ENCODE results near the gene SLC13A5. TPM values are rescaled to one million over a fixed set of nuclear protein-coding genes. Genes with fewer than 3 reads are reported as not detected.
"Not testable (repeated sequence)": the region's sequence is repeated elsewhere in the genome, so short reads cannot be mapped to it uniquely, and the experiment has no call there.

SLC13A5 gene
- polyA plus RNA-seq, 4 donors, result 0.10 to 2.9 TPM; not detected in 2

- Histone ChIP-seq H3K4me1 (ENCODE audit: control insufficient read depth in 3 of 3, insufficient read depth in 2 of 3, low read depth in 1 of 3, low read length in 2 of 3) (peaks cover 0 to 15% (median 0%) of the 10 kb centered on the region in 3 donors), H3K36me3 (ENCODE audit: control insufficient read depth in 3 of 3, insufficient read depth in 2 of 3, low read depth in 1 of 3, low read length in 3 of 3) (peaks cover 0 to 2% (median 0%) of the 10 kb centered on the region in 3 donors), H3K27ac (ENCODE audit: low read depth in 1 of 3, low read length in 2 of 3) (peak overlapping the region in 2 of 3 donors; percentile 53 to 94), H3K9me3 (ENCODE audit: control insufficient read depth in 2 of 2, insufficient read depth in 1 of 2, low read depth in 1 of 2, low read length in 1 of 2) (no peaks in the 10 kb centered on the region), H3K4me3 (ENCODE audit: low read depth in 1 of 3, low read length in 3 of 3) (no peak overlapping the region), H3K27me3 (ENCODE audit: control insufficient read depth in 3 of 3, insufficient read depth in 3 of 3, low read length in 3 of 3) (no peaks in the 10 kb centered on the region)
- 33 to 63% (median 53%) methylated on average over 9 of the region's 9 CpGs for WGBS, 3 donors
- no peak for FAIRE-seq
- DNase-seq, result peak in 1 of 2 donors; percentile 11
These were observed 39.9 kb upstream of the SLC13A5 start for GRCh38 chr17:6753006-6753445.

- FAIRE-seq (no peak), DNase-seq (peak; percentile 5 to 10)
- no peaks in the 10 kb centered on the region for H3K36me3 ChIP-seq (ENCODE audit: control insufficient read depth in 3 of 3, insufficient read depth in 2 of 3, low read depth in 1 of 3, low read length in 3 of 3)
- peaks cover 0 to 13% (median 0%) of the 10 kb centered on the region in 3 donors for H3K4me1 ChIP-seq (ENCODE audit: control insufficient read depth in 3 of 3, insufficient read depth in 2 of 3, low read depth in 1 of 3, low read length in 2 of 3)
- peak overlapping the region; percentile 8 to 94 (median 53) for H3K27ac ChIP-seq (ENCODE audit: low read depth in 1 of 3, low read length in 2 of 3)
- 44 to 60% (median 59%) methylated on average over 7 of the region's 7 CpGs for WGBS, 3 donors
- H3K9me3 ChIP-seq (ENCODE audit: control insufficient read depth in 2 of 2, insufficient read depth in 1 of 2, low read depth in 1 of 2, low read length in 1 of 2), result no peaks in the 10 kb centered on the region
- H3K27me3 ChIP-seq (ENCODE audit: control insufficient read depth in 3 of 3, insufficient read depth in 3 of 3, low read length in 3 of 3), result no peaks in the 10 kb centered on the region
- H3K4me3 ChIP-seq (ENCODE audit: low read depth in 1 of 3, low read length in 3 of 3), result no peak overlapping the region
These were observed 39.1 kb upstream of the SLC13A5 start for GRCh38 chr17:6752068-6752909.

GRCh38 chr17:6749519-6749918 lies 36.4 kb upstream of the SLC13A5 start:
- 80 to 87% (median 86%) methylated on average over 6 of the region's 6 CpGs for WGBS, 3 donors
- FAIRE-seq (no peak), DNase-seq (no peak)
- Histone ChIP-seq H3K36me3 (ENCODE audit: control insufficient read depth in 3 of 3, insufficient read depth in 2 of 3, low read depth in 1 of 3, low read length in 3 of 3) (no peaks in the 10 kb centered on the region), H3K4me1 (ENCODE audit: control insufficient read depth in 3 of 3, insufficient read depth in 2 of 3, low read depth in 1 of 3, low read length in 2 of 3) (no peaks in the 10 kb centered on the region), H3K4me3 (ENCODE audit: low read depth in 1 of 3, low read length in 3 of 3) (no peak overlapping the region), H3K27me3 (ENCODE audit: control insufficient read depth in 3 of 3, insufficient read depth in 3 of 3, low read length in 3 of 3) (no peaks in the 10 kb centered on the region), H3K9me3 (ENCODE audit: control insufficient read depth in 2 of 2, insufficient read depth in 1 of 2, low read depth in 1 of 2, low read length in 1 of 2) (no peaks in the 10 kb centered on the region), H3K27ac (ENCODE audit: low read depth in 1 of 3, low read length in 2 of 3) (no peak overlapping the region)

- FAIRE-seq, result no peak
- H3K27me3 ChIP-seq (ENCODE audit: control insufficient read depth in 3 of 3, insufficient read depth in 3 of 3, low read length in 3 of 3), result peaks cover 0 to under 1% (median 0%) of the 10 kb centered on the region in 3 donors
- H3K27ac ChIP-seq (ENCODE audit: low read depth in 1 of 3, low read length in 2 of 3), result no peak overlapping the region
These were observed 35.4 kb upstream of the SLC13A5 start for GRCh38 chr17:6748617-6749016.

GRCh38 chr17:6746665-6747064 lies 33.5 kb upstream of the SLC13A5 start:
- FAIRE-seq; H3K9me3 ChIP-seq (ENCODE audit: control insufficient read depth in 2 of 2, insufficient read depth in 1 of 2, low read depth in 1 of 2, low read length in 1 of 2); DNase-seq; H3K27me3 ChIP-seq (ENCODE audit: control insufficient read depth in 3 of 3, insufficient read depth in 3 of 3, low read length in 3 of 3); H3K4me3 ChIP-seq (ENCODE audit: low read depth in 1 of 3, low read length in 3 of 3); H3K36me3 ChIP-seq (ENCODE audit: control insufficient read depth in 3 of 3, insufficient read depth in 2 of 3, low read depth in 1 of 3, low read length in 3 of 3); H3K4me1 ChIP-seq (ENCODE audit: control insufficient read depth in 3 of 3, insufficient read depth in 2 of 3, low read depth in 1 of 3, low read length in 2 of 3); H3K27ac ChIP-seq (ENCODE audit: low read depth in 1 of 3, low read length in 2 of 3): not testable (repeated sequence)
- 89 to 93% (median 91%) methylated on average over 6 of the region's 6 CpGs for WGBS, 3 donors

More at GRCh38 chr17:6748617-6749016, 35.4 kb upstream of the SLC13A5 start:
- Histone ChIP-seq H3K36me3 (ENCODE audit: control insufficient read depth in 3 of 3, insufficient read depth in 2 of 3, low read depth in 1 of 3, low read length in 3 of 3) (no peaks in the 10 kb centered on the region), H3K4me3 (ENCODE audit: low read depth in 1 of 3, low read length in 3 of 3) (no peak overlapping the region), H3K9me3 (ENCODE audit: control insufficient read depth in 2 of 2, insufficient read depth in 1 of 2, low read depth in 1 of 2, low read length in 1 of 2) (no peaks in the 10 kb centered on the region), H3K4me1 (ENCODE audit: control insufficient read depth in 3 of 3, insufficient read depth in 2 of 3, low read depth in 1 of 3, low read length in 2 of 3) (no peaks in the 10 kb centered on the region)
- DNase-seq, result no peak

- peaks cover 0 to 3% (median 0%) of the 10 kb centered on the region in 3 donors for H3K27me3 ChIP-seq (ENCODE audit: control insufficient read depth in 3 of 3, insufficient read depth in 3 of 3, low read length in 3 of 3)
- DNase-seq (no peak), FAIRE-seq (no peak)
- no peaks in the 10 kb centered on the region for H3K9me3 ChIP-seq (ENCODE audit: control insufficient read depth in 2 of 2, insufficient read depth in 1 of 2, low read depth in 1 of 2, low read length in 1 of 2)
- no peak overlapping the region for H3K4me3 ChIP-seq (ENCODE audit: low read depth in 1 of 3, low read length in 3 of 3)
- 66 to 86% (median 72%) methylated on average over 4 of the region's 4 CpGs for WGBS, 3 donors
- no peak overlapping the region for H3K27ac ChIP-seq (ENCODE audit: low read depth in 1 of 3, low read length in 2 of 3)
- no peaks in the 10 kb centered on the region for H3K4me1 ChIP-seq (ENCODE audit: control insufficient read depth in 3 of 3, insufficient read depth in 2 of 3, low read depth in 1 of 3, low read length in 2 of 3)
- H3K36me3 ChIP-seq (ENCODE audit: control insufficient read depth in 3 of 3, insufficient read depth in 2 of 3, low read depth in 1 of 3, low read length in 3 of 3), result no peaks in the 10 kb centered on the region
These were observed 16.4 kb upstream of the SLC13A5 start for GRCh38 chr17:6729531-6729930.

- DNase-seq (no peak), FAIRE-seq (no peak)
- Histone ChIP-seq H3K27me3 (ENCODE audit: control insufficient read depth in 3 of 3, insufficient read depth in 3 of 3, low read length in 3 of 3) (peaks cover 0 to 5% (median 0%) of the 10 kb centered on the region in 3 donors), H3K36me3 (ENCODE audit: control insufficient read depth in 3 of 3, insufficient read depth in 2 of 3, low read depth in 1 of 3, low read length in 3 of 3) (no peaks in the 10 kb centered on the region), H3K4me1 (ENCODE audit: control insufficient read depth in 3 of 3, insufficient read depth in 2 of 3, low read depth in 1 of 3, low read length in 2 of 3) (no peaks in the 10 kb centered on the region), H3K4me3 (ENCODE audit: low read depth in 1 of 3, low read length in 3 of 3) (no peak overlapping the region), H3K27ac (ENCODE audit: low read depth in 1 of 3, low read length in 2 of 3) (no peak overlapping the region), H3K9me3 (ENCODE audit: control insufficient read depth in 2 of 2, insufficient read depth in 1 of 2, low read depth in 1 of 2, low read length in 1 of 2) (no peaks in the 10 kb centered on the region)
- WGBS, 3 donors, result 78 to 82% (median 81%) methylated on average over 5 of the region's 5 CpGs
These were observed 10.8 kb upstream of the SLC13A5 start for GRCh38 chr17:6724009-6724408.

- 71 to 79% (median 79%) methylated on average over 5 of the region's 5 CpGs for WGBS, 3 donors
- no peaks in the 10 kb centered on the region for H3K36me3 ChIP-seq (ENCODE audit: control insufficient read depth in 3 of 3, insufficient read depth in 2 of 3, low read depth in 1 of 3, low read length in 3 of 3)
- no peak for DNase-seq
- no peak overlapping the region for H3K27ac ChIP-seq (ENCODE audit: low read depth in 1 of 3, low read length in 2 of 3)
- peaks cover 0 to 5% (median 0%) of the 10 kb centered on the region in 3 donors for H3K27me3 ChIP-seq (ENCODE audit: control insufficient read depth in 3 of 3, insufficient read depth in 3 of 3, low read length in 3 of 3)
- no peaks in the 10 kb centered on the region for H3K9me3 ChIP-seq (ENCODE audit: control insufficient read depth in 2 of 2, insufficient read depth in 1 of 2, low read depth in 1 of 2, low read length in 1 of 2)
- H3K4me3 ChIP-seq (ENCODE audit: low read depth in 1 of 3, low read length in 3 of 3), result no peak overlapping the region
- no peaks in the 10 kb centered on the region for H3K4me1 ChIP-seq (ENCODE audit: control insufficient read depth in 3 of 3, insufficient read depth in 2 of 3, low read depth in 1 of 3, low read length in 2 of 3)
- no peak for FAIRE-seq
These were observed 8.6 kb upstream of the SLC13A5 start for GRCh38 chr17:6721744-6722143.

Measured in small intestine (tissue), 7 donors.